Omental fat pad (tissue), 4 donors: Measurements from ENCODE around the gene COPG1. TPM values are rescaled to one million over a fixed set of nuclear protein-coding genes. Genes with fewer than 3 reads are reported as not detected.

Source experiments
- ATAC-seq: fragments of 150-250 bp; one replicate; pipeline ENCODE4 v1.9.1; 2016; ENCODE audit warnings: mild to moderate bottlenecking, moderate library complexity; ENCODE audit not compliant: low FRiP score
- DNase-seq: peaks from one replicate; pipeline ENCODE4 v3.0.0-alpha.2; 2019; ENCODE audit warnings: low spot score
- total RNA-seq, 4 donors: library from RNA; depleted of rRNA; stranded (reverse); fragments of >200 nt; gene quantifications; one replicate each; pipeline ENCODE4 v1.1.0, GENCODE V29; 2016
- TF ChIP-seq, protein P1 (sequence below), 3 donors: fragments of 450-650 bp; IDR thresholded peaks; one replicate each; pipeline ENCODE4 v1.5.1; 2016 to 2017; ENCODE audit warnings: antibody characterized with exemption in 3 of 3, mild to moderate bottlenecking in 3 of 3, moderate library complexity in 2 of 3

The COPG1 gene
- total RNA-seq, 4 donors from 2014 or later = 107 to 148 (median 127) TPM

DNA sequence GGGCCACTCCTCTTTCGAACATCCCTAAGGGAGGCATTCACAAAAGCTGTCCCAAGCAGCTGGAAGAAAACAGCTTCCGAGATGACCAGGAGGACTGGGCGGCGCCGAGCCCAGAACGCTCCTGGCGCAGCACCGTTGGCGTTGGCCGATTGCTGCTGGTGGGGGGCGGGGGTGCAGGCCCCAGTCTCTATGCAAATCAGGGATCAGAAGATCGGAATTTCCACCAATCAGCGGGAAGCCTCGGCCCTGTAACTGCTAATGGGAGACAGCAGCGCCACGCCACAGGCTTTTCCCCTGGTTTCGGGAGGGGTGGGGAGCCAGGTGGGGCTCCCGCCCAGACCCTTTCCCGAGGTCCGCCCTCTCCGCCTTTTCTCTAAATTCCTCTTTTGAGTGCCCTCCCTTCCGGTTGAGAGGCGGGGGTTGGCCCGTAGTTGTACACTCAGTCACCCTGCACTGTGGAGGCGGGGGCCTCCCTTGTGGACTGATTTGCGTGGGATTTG lies 56.2 kb downstream of the COPG1 start:
- ATAC-seq (peak; percentile 91), DNase-seq (peak; percentile 68)
- TF ChIP-seq, protein P1, sequence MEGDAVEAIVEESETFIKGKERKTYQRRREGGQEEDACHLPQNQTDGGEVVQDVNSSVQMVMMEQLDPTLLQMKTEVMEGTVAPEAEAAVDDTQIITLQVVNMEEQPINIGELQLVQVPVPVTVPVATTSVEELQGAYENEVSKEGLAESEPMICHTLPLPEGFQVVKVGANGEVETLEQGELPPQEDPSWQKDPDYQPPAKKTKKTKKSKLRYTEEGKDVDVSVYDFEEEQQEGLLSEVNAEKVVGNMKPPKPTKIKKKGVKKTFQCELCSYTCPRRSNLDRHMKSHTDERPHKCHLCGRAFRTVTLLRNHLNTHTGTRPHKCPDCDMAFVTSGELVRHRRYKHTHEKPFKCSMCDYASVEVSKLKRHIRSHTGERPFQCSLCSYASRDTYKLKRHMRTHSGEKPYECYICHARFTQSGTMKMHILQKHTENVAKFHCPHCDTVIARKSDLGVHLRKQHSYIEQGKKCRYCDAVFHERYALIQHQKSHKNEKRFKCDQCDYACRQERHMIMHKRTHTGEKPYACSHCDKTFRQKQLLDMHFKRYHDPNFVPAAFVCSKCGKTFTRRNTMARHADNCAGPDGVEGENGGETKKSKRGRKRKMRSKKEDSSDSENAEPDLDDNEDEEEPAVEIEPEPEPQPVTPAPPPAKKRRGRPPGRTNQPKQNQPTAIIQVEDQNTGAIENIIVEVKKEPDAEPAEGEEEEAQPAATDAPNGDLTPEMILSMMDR (IDR thresholded peaks at IDR 0.05) = no peak

DNA sequence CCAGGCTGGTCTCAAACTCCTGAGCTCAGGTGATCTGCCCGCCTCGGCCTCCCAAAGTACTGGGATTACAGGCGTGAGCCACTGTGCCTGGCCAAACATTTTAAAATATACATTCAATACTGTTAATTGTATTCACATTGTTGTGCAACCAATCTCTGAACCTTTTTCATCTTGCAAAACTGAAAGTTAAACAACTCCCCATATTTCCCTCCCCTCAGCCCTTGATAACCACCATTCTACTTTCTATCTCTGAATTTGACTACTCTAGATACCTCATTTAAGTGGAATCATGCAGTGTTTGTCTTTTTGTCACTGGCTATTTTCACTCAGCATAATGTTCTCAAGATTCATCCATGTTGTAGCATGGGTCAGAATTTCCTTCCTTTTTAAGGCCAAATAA lies 59.2 kb downstream of the COPG1 start:
- TF ChIP-seq, protein P1 (IDR thresholded peaks at IDR 0.05) = no peak
- ATAC-seq (no peak), DNase-seq (no peak)

DNA sequence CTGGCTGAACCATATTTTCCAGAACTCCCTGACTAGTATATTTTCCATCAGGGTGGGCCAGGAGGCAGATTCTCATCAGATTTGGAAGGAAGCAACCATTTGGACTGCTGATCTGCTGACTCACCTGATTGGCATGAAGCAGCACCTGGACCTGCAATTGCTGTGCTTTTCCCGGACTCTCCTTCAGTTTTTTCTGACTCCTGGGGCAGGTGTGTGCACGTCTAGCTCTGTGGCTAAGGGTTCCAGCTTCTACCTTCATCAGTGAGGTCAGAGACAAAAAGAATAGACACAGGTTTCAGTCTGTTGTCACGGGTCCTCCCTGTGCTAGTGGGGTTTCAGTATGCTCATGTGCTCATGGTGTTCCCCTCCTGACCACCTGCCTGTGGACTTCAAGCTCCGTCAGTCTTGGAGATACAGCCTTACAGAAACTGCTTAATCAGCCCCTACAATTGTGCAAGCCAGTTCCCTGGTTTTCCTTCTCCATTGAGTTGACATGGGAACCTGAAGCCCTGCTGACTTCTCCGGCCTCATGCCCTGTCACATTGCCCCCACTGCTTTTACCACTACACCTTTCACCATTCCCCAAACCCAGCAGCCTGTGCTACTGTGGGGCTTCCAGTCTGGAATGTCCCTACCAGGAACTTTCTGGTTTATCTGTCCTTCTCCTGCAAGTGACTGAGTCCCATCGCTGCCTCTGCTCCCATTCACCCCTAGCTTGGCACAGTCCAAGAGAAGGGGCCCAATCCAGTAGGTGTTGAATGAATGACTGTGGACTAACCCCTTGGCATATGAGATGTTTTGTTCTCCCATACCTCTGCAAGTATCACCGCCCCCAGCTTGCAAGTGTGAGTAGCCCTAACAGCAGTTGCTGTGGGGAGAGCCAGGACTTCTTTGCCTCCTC lies 61.0 kb downstream of the COPG1 start:
- TF ChIP-seq, protein P1 (IDR thresholded peaks at IDR 0.05) = no peak
- ATAC-seq = no peak
- no peak for DNase-seq

DNA sequence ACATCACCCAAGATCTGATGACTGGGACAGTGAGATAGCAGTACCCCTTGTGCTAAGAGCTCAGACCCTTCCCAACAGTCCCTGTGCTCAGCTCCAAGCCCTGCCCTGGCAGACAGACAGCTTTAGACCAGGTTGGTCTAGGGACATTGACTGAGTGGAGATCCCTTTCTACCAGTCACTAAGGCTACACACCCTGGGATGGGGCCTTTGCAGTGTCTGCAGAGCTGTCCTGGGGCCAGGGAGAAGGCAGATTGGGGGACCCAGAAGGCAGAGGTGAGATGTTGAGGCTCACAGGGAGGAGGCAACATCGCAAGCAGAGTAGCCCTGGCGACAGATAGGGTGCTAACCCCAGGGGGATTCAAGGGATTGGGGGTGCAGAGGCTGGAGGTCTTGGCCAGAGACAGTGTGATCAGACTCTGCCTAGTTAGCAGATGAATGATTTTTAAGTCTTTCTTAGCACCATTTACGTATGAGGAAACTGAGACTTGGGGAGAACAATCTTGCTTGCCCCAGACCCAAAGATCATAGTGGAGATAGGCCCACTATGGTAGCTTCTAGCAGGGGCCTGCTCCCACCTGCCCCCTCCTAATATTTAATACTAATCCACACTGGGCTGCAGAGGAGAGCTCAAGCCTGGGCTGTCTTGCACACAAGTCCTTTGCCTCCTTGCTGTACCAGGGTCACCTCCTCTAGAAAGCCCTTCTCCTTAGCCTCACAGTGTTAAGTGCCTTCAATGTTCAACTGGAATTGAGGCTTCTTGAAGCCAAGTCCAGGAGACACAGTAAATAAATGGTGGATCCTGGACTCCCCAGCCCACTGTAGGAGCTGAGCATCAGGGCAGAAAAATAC lies 61.9 kb downstream of the COPG1 start:
- ATAC-seq (no peak), DNase-seq (peak; percentile 15)
- TF ChIP-seq, protein P1 (IDR thresholded peaks at IDR 0.05) = no peak

DNA sequence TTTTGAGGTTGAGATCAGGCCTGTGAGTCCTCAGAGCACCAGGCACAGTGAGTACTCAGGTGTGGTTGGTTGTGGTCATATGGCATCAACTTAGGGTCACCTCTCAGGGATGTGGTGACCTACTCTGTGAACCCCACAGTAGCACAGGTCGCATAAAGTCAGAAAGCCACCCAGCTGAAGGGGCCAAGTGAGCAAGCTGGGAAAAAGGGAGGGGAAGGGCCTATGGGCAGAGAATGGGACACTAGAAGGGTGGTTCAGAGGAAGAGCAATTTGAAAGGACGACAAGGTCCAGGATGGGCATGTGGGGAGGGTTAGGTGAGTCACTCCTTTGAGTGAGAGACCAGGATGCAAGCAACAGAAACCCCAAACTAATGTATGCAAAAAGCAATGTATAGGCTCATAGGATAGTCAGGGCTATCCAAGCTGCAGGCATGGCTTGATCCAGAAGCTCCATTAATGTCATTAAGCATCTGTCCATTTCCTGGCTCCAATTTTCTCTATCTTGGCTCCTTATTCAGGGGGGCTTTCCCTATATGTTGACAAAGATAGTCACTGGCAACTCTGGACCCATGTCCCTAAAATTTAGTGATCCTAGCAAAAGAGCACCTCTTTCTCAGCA lies 62.7 kb downstream of the COPG1 start:
- TF ChIP-seq, protein P1 (IDR thresholded peaks at IDR 0.05) = no peak
- peak; percentile 3 for DNase-seq

DNA sequence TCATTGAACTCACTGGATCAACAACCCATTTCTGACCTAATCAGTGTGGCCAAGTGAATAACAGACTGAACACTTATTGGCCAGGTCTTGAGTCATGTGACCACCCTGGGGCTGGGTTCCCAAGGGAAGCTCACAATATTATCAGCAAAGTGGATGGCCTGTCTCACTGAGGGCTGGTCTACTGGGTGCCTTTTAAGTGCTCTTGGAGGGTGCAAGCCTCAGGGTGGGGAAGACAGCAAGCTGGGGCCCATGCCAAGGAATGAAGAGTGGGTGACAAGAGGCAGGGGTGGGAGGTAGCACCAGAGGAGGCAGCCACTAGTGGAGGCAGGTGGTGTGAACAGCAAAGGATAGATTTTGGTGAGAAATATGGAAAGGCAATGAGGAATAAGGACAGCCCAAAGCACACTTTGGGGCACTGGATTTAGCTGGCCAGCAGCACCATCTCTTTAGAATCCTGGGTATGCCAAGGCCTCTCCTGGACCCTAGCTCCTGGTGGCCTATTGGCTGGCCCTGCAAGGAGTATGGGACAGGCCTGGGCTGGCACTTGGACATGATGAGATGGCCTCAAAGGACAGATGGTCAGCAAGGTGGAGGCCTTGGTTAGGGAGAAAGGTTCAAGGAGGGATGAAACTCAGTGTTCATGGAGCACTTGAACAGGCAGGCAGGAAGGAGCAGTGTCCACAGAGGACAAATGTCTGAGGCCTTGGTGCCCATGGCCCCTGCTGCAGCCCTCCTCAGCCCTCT lies 63.4 kb downstream of the COPG1 start:
- TF ChIP-seq, protein P1 (IDR thresholded peaks at IDR 0.05) = no peak
- ATAC-seq = no peak
- DNase-seq = peak; percentile 19

More for the DNA sequence above, 62.7 kb downstream of the COPG1 start:
- ATAC-seq = no peak
